ENCODE data around the gene FABP1. TPM values are rescaled to one million over a fixed set of nuclear protein-coding genes. Genes with fewer than 3 reads are reported as not detected.

FABP1 gene
- not detected in 2 replicates for total RNA-seq (2014; rRNA removed; shearing (Covaris generic))

- Histone ChIP-seq H3K4me1 (replicated peaks) (no peaks in the 10 kb centered on the region), H3K9me3 (replicated peaks) (no peaks in the 10 kb centered on the region), H3K27me3 (replicated peaks) (no peaks in the 10 kb centered on the region), H3K27ac (no peak within 1 kb of the TSS), H3K36me3 (no peaks in the 10 kb centered on the region), H3K4me3 (no peak within 1 kb of the TSS)
- DNase-seq (ENCODE audit: low read depth in 1 of 2, low spot score in 2 of 2) = no peak
These were observed at the start of gene FABP1 for GRCh38 chr2:88127888-88128653. FABP1 (minus strand) TSS chr2:88128062; CDS start chr2:88128017, 45 bp downstream.

DNA sequence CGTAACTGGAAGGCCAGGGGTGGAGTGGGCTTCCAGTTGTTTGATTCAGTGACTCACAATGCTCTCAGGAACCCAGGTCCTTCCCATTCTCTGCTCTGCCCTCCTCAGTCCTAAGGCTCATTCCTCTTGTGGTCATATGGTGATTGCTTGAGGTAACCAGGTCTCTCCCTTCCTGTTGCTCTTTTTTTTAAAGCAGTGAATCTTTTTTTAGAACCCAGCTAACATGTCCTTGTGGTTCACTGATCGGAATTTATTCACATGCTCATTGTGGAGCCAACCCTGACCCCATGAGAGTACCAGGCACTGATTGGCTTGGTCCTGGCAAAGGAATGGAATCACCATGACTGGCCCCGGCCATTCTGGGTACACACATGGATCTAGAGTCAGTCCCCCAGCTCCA, 49.7 kb upstream of the FABP1 start:
- Histone ChIP-seq H3K4me1 (replicated peaks) (no peaks in the 10 kb centered on the region), H3K36me3 (no peaks in the 10 kb centered on the region; the same call in 1 of the 2 replicates), H3K9me3 (replicated peaks) (no peaks in the 10 kb centered on the region), H3K27ac (no peak overlapping the region), H3K27me3 (replicated peaks) (no peaks in the 10 kb centered on the region), H3K4me3 (no peak overlapping the region)
- no peak for DNase-seq (ENCODE audit: low read depth in 1 of 2, low spot score in 2 of 2)

DNA sequence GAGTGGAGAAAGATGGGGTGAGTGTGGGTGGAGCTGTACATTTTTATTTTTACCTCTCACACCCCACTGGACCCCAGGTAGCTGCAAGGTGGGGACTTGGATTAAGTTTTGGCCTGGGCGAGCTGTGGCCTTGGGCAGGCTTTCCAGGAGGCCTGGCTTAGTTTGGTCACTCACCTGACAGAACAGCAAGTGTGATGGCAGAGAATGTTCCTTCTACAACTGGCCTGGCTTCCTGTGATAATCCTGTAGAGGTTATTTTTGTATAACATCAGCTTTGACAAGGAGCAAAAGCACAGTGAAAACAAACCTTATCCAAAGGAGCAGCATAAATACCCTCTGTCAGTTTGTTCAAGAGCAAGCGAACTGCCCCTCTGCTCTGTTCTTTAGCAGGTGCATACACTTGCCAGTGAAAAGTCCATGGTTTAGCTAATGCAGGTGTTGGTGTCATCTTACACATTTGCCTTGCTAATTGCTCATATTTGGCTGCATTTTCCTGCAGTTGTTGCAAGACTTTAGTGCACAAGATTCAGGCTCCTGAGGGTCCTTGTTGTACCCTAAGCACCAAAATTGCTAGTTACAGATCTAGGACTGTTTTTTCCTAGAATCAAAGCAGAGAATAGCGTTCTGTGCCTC, 48.6 kb upstream of the FABP1 start:
- Histone ChIP-seq H3K4me1 (replicated peaks) (no peaks in the 10 kb centered on the region), H3K27ac (no peak overlapping the region), H3K27me3 (replicated peaks) (no peaks in the 10 kb centered on the region), H3K4me3 (no peak overlapping the region), H3K36me3 (no peaks in the 10 kb centered on the region; the same call in 1 of the 2 replicates), H3K9me3 (replicated peaks) (no peaks in the 10 kb centered on the region)
- no peak for DNase-seq (ENCODE audit: low read depth in 1 of 2, low spot score in 2 of 2)

DNA sequence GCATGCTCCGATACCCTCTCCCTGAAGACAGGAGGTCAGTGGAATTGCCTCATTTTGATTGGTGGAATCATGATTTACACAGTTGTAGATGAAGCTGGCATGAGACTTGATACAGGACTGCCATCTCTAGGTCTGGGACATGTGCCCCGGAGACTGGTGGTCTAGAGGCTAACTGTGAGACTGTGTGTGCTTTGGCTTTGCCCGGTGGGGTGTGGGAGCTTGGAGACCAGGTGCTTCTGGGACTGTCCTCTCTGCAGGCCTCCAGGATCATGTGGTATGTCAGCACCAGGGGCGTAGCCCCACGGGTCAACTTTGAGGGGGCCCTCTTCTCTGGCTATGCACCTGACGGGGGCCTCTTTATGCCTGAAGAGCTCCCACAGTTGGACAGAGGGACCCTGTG, 45.0 kb upstream of the FABP1 start:
- H3K27ac ChIP-seq = no peak overlapping the region

DNA sequence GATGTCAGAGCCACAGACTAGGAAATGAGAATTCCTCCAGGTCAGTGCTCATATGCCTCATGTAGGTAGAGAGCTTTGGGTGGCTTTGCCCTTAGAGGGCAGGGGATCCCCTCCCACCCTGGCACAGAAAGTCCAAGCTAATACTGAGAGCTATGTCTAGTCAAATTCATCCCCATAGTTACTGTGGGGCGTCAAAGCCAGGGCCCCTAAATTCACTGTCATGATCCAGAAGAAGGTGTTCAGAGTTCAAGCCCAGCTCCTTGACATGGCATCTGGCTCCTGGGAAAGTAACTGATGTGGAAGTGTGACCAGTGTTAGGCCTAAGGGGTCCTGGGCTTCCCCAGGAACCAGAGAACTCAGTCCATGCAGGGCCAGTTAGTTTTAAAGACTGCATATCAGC, 44.1 kb upstream of the FABP1 start:
- Histone ChIP-seq H3K36me3 (peaks cover 3% of the 10 kb centered on the region; the same call in 1 of the 2 replicates), H3K4me3 (no peak overlapping the region), H3K27me3 (replicated peaks) (no peaks in the 10 kb centered on the region), H3K9me3 (replicated peaks) (peaks cover 4% of the 10 kb centered on the region), H3K4me1 (replicated peaks) (peaks cover 4% of the 10 kb centered on the region; the same call in 1 of the 2 replicates), H3K27ac (no peak overlapping the region)
- DNase-seq (ENCODE audit: low read depth in 1 of 2, low spot score in 2 of 2) = no peak

More for the DNA sequence above, 45.0 kb upstream of the FABP1 start:
- H3K27me3 ChIP-seq (replicated peaks) = no peaks in the 10 kb centered on the region
- DNase-seq (ENCODE audit: low read depth in 1 of 2, low spot score in 2 of 2) = no peak
- peaks cover 3% of the 10 kb centered on the region; the same call in 1 of the 2 replicates for H3K36me3 ChIP-seq
- peaks cover 4% of the 10 kb centered on the region for H3K9me3 ChIP-seq (replicated peaks)
- no peak overlapping the region for H3K4me3 ChIP-seq
- H3K4me1 ChIP-seq (replicated peaks) = peaks cover 4% of the 10 kb centered on the region; the same call in 1 of the 2 replicates

DNA sequence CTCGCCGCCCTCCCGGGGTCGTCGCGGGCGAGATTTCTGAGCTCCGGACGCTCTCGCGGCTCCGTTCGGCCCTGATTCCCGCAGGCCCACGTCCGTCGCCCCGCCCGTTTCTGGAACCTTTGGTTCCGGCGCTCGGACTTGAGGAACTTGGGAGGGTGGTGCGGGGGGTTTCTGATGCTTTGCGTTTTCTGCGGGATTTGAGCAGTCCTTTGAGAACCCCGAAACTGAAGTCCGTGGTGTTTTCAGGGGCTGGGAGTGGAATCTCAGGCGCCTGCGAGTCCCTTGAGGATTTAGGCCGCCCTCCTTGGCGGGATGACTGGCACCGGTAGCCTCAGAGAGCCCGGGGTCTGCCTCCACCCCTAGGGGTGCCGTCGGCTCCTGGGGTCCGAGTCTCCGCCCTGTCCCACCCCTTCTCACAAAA, 42.6 kb upstream of the FABP1 start:
- DNase-seq (ENCODE audit: low read depth in 1 of 2, low spot score in 2 of 2) = peak; percentile 52 to 56
- H3K27me3 ChIP-seq (replicated peaks) = no peaks in the 10 kb centered on the region
- H3K36me3 ChIP-seq = peaks cover 3% of the 10 kb centered on the region; the same call in 1 of the 2 replicates
- H3K4me3 ChIP-seq = peak overlapping the region; percentile 63
- H3K9me3 ChIP-seq (replicated peaks) = peaks cover 4% of the 10 kb centered on the region
- H3K4me1 ChIP-seq (replicated peaks) = peaks cover 4% of the 10 kb centered on the region; the same call in 1 of the 2 replicates
- peak overlapping the region; percentile 66 for H3K27ac ChIP-seq

- peaks cover 3% of the 10 kb centered on the region; the same call in 1 of the 2 replicates for H3K36me3 ChIP-seq
- no peak overlapping the region for H3K4me3 ChIP-seq
- no peaks in the 10 kb centered on the region for H3K27me3 ChIP-seq (replicated peaks)
- no peak for DNase-seq (ENCODE audit: low read depth in 1 of 2, low spot score in 2 of 2)
- H3K4me1 ChIP-seq (replicated peaks) = peaks cover 4% of the 10 kb centered on the region; the same call in 1 of the 2 replicates
- no peak overlapping the region for H3K27ac ChIP-seq
- H3K9me3 ChIP-seq (replicated peaks) = peaks cover 4% of the 10 kb centered on the region
These were observed 40.5 kb upstream of the FABP1 start for GRCh38 chr2:88168386-88168785.

GRCh38 chr2:88167740-88168139, 39.9 kb upstream of the FABP1 start:
- Histone ChIP-seq H3K27me3 (replicated peaks) (no peaks in the 10 kb centered on the region), H3K36me3 (peaks cover 3% of the 10 kb centered on the region; the same call in 1 of the 2 replicates), H3K4me3 (no peak overlapping the region), H3K9me3 (replicated peaks) (peaks cover 4% of the 10 kb centered on the region), H3K27ac (no peak overlapping the region), H3K4me1 (replicated peaks) (peaks cover 4% of the 10 kb centered on the region; the same call in 1 of the 2 replicates)
- DNase-seq (ENCODE audit: low read depth in 1 of 2, low spot score in 2 of 2) = no peak

DNA sequence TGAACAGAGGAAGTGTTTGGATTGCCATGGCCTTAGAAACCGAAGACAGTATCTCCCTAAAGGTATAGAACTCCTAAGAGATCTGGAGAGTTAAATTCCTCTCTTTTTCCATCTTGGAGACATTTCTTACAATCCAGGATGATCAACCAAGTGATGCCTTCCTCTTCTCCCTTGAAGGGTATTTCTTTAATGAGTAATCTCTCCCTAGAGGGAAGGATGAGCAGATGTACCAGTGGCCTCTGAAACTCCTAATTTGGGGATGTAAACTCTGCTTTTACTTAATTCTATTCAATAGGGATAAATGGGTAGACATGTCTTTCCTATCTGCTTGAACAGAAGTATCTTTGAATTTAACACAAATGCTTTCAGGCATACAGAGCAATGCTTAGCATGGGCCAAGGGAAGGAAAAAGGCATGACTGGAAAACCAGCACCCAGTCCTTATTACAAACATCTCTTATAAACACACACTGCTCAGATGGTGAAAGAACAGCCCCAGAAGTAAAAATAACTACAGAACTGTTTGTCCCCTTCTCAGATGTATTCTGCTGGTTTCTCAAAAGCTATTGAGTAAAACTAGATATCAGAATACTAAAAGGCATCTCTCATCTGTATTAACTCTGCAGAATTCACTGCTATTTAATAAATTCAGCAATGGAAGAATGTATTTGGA, 37.6 kb upstream of the FABP1 start:
- H3K36me3 ChIP-seq = peaks cover 2% of the 10 kb centered on the region; the same call in 1 of the 2 replicates
- H3K4me1 ChIP-seq (replicated peaks) = peaks cover 4% of the 10 kb centered on the region; the same call in 1 of the 2 replicates
- no peak overlapping the region for H3K4me3 ChIP-seq
- no peak for DNase-seq (ENCODE audit: low read depth in 1 of 2, low spot score in 2 of 2)
- H3K27me3 ChIP-seq (replicated peaks) = no peaks in the 10 kb centered on the region
- H3K27ac ChIP-seq = no peak overlapping the region
- peaks cover 4% of the 10 kb centered on the region for H3K9me3 ChIP-seq (replicated peaks)

GRCh38 chr2:88161446-88162244, 33.8 kb upstream of the FABP1 start:
- Histone ChIP-seq H3K4me3 (no peak overlapping the region), H3K27ac (no peak overlapping the region), H3K36me3 (no peaks in the 10 kb centered on the region), H3K9me3 (replicated peaks) (no peaks in the 10 kb centered on the region), H3K27me3 (replicated peaks) (no peaks in the 10 kb centered on the region), H3K4me1 (replicated peaks) (no peaks in the 10 kb centered on the region)
- DNase-seq (ENCODE audit: low read depth in 1 of 2, low spot score in 2 of 2) = no peak

- Histone ChIP-seq H3K4me1 (replicated peaks) (no peaks in the 10 kb centered on the region), H3K27ac (no peak overlapping the region), H3K36me3 (no peaks in the 10 kb centered on the region), H3K4me3 (no peak overlapping the region), H3K9me3 (replicated peaks) (no peaks in the 10 kb centered on the region), H3K27me3 (replicated peaks) (no peaks in the 10 kb centered on the region)
- no peak for DNase-seq (ENCODE audit: low read depth in 1 of 2, low spot score in 2 of 2)
These were observed 32.7 kb upstream of the FABP1 start for GRCh38 chr2:88160517-88160916.

DNA sequence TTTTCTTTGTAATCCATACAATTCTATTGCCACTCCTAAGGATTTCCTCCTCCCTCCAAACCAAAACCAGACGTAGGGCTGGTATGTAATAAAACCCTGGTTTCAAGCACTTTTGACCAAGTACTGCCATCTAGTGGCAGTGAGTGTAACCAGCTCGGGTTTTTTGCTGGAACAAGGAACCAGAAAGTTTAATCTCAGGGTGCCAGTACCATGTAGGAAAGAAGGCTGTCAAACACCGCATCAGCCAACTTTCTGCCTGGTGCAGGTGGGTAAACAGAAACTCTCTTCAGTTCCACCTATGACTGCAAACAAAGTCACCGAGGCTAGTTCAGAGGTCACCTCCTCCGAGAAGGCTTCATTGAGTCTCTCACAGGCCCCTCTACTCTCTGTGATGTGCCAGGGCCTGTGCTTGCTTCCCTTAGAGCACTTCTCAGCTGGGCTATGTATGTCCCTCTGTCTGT, 32.1 kb upstream of the FABP1 start:
- H3K4me3 ChIP-seq = no peak overlapping the region
- H3K27ac ChIP-seq = no peak overlapping the region
- peak in 1 of 2 experiments; percentile 30 for DNase-seq (ENCODE audit: low read depth in 1 of 2, low spot score in 2 of 2)
- H3K36me3 ChIP-seq = no peaks in the 10 kb centered on the region
- H3K4me1 ChIP-seq (replicated peaks) = no peaks in the 10 kb centered on the region
- H3K9me3 ChIP-seq (replicated peaks) = no peaks in the 10 kb centered on the region
- H3K27me3 ChIP-seq (replicated peaks) = no peaks in the 10 kb centered on the region

GRCh38 chr2:88159481-88159880, 31.6 kb upstream of the FABP1 start:
- Histone ChIP-seq H3K4me3 (no peak overlapping the region), H3K36me3 (no peaks in the 10 kb centered on the region), H3K4me1 (replicated peaks) (no peaks in the 10 kb centered on the region), H3K27ac (no peak overlapping the region), H3K9me3 (replicated peaks) (no peaks in the 10 kb centered on the region), H3K27me3 (replicated peaks) (no peaks in the 10 kb centered on the region; the same call in 1 of the 2 replicates)
- no peak for DNase-seq (ENCODE audit: low read depth in 1 of 2, low spot score in 2 of 2)
